ENCODE data around the gene PROP1. TPM values are rescaled to one million over a fixed set of nuclear protein-coding genes. Genes with fewer than 3 reads are reported as not detected.

Gene PROP1
- not detected in 2 replicates for total RNA-seq (2014; rRNA removed; shearing (Covaris generic))

GRCh38 chr5:177995691-177996595 lies at the start of gene PROP1:
PROP1 (minus strand) TSS chr5:177996242; CDS start chr5:177995933, 309 bp downstream.

Other genes with a start within 250 kb of the PROP1 start
- gene FAM153A, start 213.3 kb downstream of the PROP1 start, total RNA-seq (2014; rRNA removed; shearing (Covaris generic)): not detected in 2 replicates
- 0.03 and 0.15 TPM in 2 replicates for gene N4BP3, start 117.3 kb upstream of the PROP1 start, total RNA-seq (2014; rRNA removed; shearing (Covaris generic))
- 24.3 and 32.3 TPM in 2 replicates for gene RMND5B, start 134.8 kb upstream of the PROP1 start, total RNA-seq (2014; rRNA removed; shearing (Covaris generic))
- 690 and 698 TPM in 2 replicates for gene NHP2, start 157.6 kb upstream of the PROP1 start, total RNA-seq (2014; rRNA removed; shearing (Covaris generic))
- not detected in 2 replicates for gene GMCL2, start 191.1 kb upstream of the PROP1 start, total RNA-seq (2014; rRNA removed; shearing (Covaris generic))
- gene HNRNPAB, start 208.3 kb upstream of the PROP1 start, total RNA-seq (2014; rRNA removed; shearing (Covaris generic)): 145 and 155 TPM in 2 replicates
- 36.3 and 37.4 TPM in 2 replicates for gene PHYKPL, start 236.6 kb upstream of the PROP1 start, total RNA-seq (2014; rRNA removed; shearing (Covaris generic))

Measured in A375 (cell line).